Measurements from ENCODE around the gene CCR8.

DNA sequence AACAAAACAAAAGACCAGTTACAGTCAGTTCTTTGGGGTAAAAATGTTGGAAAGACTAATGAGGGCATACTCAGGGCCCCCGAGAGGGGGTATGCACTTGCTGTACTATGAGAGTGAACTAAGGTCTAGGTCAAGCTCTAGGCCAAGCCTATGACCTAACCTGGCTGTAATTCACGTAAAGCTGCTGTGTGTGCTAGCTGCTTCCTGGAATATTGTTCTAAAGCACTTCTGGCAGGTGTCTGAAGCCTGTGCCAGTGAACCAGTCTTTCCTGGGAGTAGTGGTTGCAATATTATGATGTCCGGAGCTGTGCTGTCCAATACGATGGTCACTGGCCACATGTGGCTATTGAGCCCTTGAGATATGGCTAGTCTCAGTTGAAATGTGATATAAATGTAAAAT lies 36.5 kb upstream of the CCR8 start:
- TF ChIP-seq RARB (CRISPR knock-in tag; IDR thresholded peaks at IDR 0.05) (no peak), BACH2 (CRISPR knock-in tag; IDR thresholded peaks at IDR 0.05; ENCODE audit: borderline replicate concordance) (no peak), ZFP3 (CRISPR knock-in tag; IDR thresholded peaks at IDR 0.05) (no peak), ARNTL (CRISPR knock-in tag; IDR thresholded peaks at IDR 0.05; ENCODE audit: borderline replicate concordance, low read depth) (no peak)
